SJCRH30 (cell line): ENCODE measurements around the gene DNM3. TPM values are rescaled to one million over a fixed set of nuclear protein-coding genes. Genes with fewer than 3 reads are reported as not detected.
"Not testable (repeated sequence)": the region's sequence is repeated elsewhere in the genome, so short reads cannot be mapped to it uniquely, and the experiment has no call there.

Source experiments
- DNase-seq, 2 experiments: peaks; one replicate each; pipeline ENCODE4 v3.0.0-alpha.2; 2015 to 2020
- H3K27ac ChIP-seq: fragments of 250-450 bp; sonication (Bioruptor Pico); 2 replicates; pipeline ENCODE4 v1.5.1; 2020; ENCODE audit warnings: mild to moderate bottlenecking, moderate library complexity
- H3K27me3 ChIP-seq: fragments of 250-450 bp; sonication (Bioruptor Pico); 2 replicates; pipeline ENCODE4 v1.5.1; 2020; ENCODE audit warnings: mild to moderate bottlenecking, moderate library complexity
- H3K36me3 ChIP-seq: fragments of 250-450 bp; sonication (Bioruptor Pico); 2 replicates; pipeline ENCODE4 v1.5.1; 2020; ENCODE audit warnings: mild to moderate bottlenecking, moderate library complexity
- H3K4me1 ChIP-seq: fragments of 250-450 bp; sonication (Bioruptor Pico); 2 replicates; pipeline ENCODE4 v1.5.1; 2020; ENCODE audit warnings: mild to moderate bottlenecking, moderate library complexity
- H3K4me3 ChIP-seq: fragments of 250-450 bp; sonication (Bioruptor Pico); 2 replicates; pipeline ENCODE4 v1.5.1; 2020; ENCODE audit warnings: mild to moderate bottlenecking, moderate library complexity
- H3K9me3 ChIP-seq: fragments of 250-450 bp; sonication (Bioruptor Pico); replicated peaks from 2 replicates; pipeline ENCODE4 v1.5.1; 2020; ENCODE audit warnings: mild to moderate bottlenecking, moderate library complexity
- total RNA-seq: library from RNA; depleted of rRNA; stranded (reverse); fragments of >200 nt; shearing (Covaris generic); gene quantifications from 2 replicates; pipeline ENCODE4 v1.2.3, GENCODE V29; 2014

DNM3 gene
- total RNA-seq, 1 experiment from 2014 or later = 13.7 TPM

DNA sequence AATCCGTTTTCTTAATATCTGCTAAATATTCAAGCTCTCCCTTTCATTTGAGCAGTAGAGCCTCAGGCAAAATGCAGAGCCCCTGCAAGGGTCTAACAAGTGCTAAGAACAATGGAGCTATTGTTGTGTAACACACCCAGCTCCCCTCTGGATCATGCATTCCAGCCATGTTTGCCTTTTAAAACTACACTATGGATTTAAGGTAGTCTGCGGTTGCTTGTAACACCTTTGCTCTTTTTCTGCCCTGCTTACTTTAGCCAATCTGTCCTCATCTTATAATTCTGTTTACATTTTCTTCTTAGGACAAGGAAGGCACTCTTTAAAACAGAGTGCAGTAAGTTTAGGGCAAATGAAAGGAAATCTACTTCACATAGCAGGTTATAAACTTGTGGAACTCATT lies 519.2 kb downstream of the DNM3 start:
- peak; percentile 77 to 85 for DNase-seq
- no peak overlapping the region for H3K4me3 ChIP-seq
- no peaks in the 10 kb centered on the region for H3K27me3 ChIP-seq
- H3K4me1 ChIP-seq = peaks cover 47% of the 10 kb centered on the region
- peak overlapping the region; percentile 90 for H3K27ac ChIP-seq
- 0 out of 2 replicates have a peak, but pooled peaks cover 3% of the 10 kb centered on the region for H3K9me3 ChIP-seq
- no peaks in the 10 kb centered on the region for H3K36me3 ChIP-seq

DNA sequence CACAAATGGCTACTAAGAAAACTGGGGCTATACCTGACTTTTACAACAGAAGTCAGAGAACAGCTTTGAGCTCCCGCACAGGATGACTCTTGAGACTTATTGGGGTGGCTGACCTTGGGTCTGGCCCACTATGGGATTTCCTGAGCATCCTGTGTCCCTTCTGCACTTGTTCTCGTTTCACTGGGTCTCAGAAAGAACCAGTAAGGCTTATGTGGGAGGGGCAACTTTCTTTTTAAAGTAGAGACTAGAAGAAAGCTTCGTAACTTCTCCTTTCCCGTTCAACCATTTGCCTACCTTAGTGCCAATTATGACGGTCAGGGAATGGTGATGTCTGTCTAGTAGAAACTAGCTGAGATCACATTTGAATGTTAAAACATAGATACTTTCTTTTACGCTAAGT lies 519.7 kb downstream of the DNM3 start:
- Histone ChIP-seq H3K36me3 (no peaks in the 10 kb centered on the region), H3K4me1 (peaks cover 44% of the 10 kb centered on the region), H3K4me3 (no peak overlapping the region), H3K27me3 (no peaks in the 10 kb centered on the region), H3K27ac (peak overlapping the region; percentile 90), H3K9me3 (0 out of 2 replicates have a peak, but pooled peaks cover 3% of the 10 kb centered on the region)
- no peak for DNase-seq

GRCh38 chr1:172363852-172364251 lies 522.6 kb downstream of the DNM3 start:
- no peak for DNase-seq
- no peak overlapping the region for H3K27ac ChIP-seq
- peaks cover 7% of the 10 kb centered on the region for H3K9me3 ChIP-seq
- no peaks in the 10 kb centered on the region for H3K36me3 ChIP-seq
- H3K4me1 ChIP-seq = peaks cover 23% of the 10 kb centered on the region
- no peak overlapping the region for H3K4me3 ChIP-seq
- H3K27me3 ChIP-seq = no peaks in the 10 kb centered on the region

DNA sequence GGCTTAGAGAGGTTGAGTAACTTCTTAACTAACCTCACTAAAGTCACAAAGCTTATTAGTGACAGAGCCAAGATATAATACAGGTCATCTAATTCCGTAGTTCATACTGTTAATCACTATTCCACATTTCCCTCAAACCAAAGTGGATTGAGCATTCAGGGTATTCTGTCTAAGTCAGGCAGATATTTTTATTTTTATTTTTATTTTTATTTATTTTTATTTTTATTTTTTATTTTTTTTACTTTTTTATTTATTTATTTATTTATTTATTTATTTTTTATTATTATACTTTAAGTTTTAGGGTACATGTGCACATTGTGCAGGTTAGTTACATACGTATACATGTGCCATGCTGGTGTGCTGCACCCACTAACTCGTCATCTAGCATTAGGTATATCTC lies 530.3 kb downstream of the DNM3 start:
- H3K4me1 ChIP-seq, DNase-seq, H3K27me3 ChIP-seq, H3K27ac ChIP-seq, H3K36me3 ChIP-seq, H3K9me3 ChIP-seq, H3K4me3 ChIP-seq: not testable (repeated sequence)

DNA sequence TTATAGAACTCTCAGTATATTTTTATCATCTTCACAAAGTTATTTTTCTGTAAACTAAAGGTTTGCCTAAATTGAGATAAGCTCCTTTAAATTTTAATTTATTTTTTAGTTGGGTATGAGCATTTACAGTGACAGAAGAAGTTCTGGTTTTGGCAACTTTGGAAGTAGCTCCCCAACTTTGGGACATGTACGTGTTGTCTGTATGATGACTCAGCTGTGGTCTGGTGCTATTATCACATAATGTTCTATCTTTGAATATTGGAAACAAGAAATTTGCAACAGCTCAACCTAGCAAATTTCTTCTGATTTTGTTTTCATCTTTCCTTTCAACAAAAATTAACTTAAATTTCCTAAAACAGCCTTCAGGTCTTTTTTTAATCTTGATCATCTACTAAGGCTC lies 532.6 kb downstream of the DNM3 start:
- DNase-seq = no peak
- Histone ChIP-seq H3K27ac (no peak overlapping the region), H3K4me1 (no peaks in the 10 kb centered on the region; the same call in 1 of the 2 replicates)

GRCh38 chr1:172375211-172375631 lies 533.9 kb downstream of the DNM3 start:
- no peak overlapping the region for H3K27ac ChIP-seq
- H3K27me3 ChIP-seq = no peaks in the 10 kb centered on the region
- no peaks in the 10 kb centered on the region for H3K9me3 ChIP-seq
- no peaks in the 10 kb centered on the region; the same call in none of the 2 replicates for H3K4me1 ChIP-seq
- no peak for DNase-seq
- H3K36me3 ChIP-seq = no peaks in the 10 kb centered on the region
- no peak overlapping the region for H3K4me3 ChIP-seq

More for the DNA sequence above, 532.6 kb downstream of the DNM3 start:
- H3K4me3 ChIP-seq = no peak overlapping the region
- no peaks in the 10 kb centered on the region for H3K27me3 ChIP-seq
- no peaks in the 10 kb centered on the region for H3K36me3 ChIP-seq
- no peaks in the 10 kb centered on the region for H3K9me3 ChIP-seq

GRCh38 chr1:172376431-172376830 lies 535.1 kb downstream of the DNM3 start:
- Histone ChIP-seq H3K9me3 (no peaks in the 10 kb centered on the region), H3K4me3 (no peak overlapping the region), H3K27me3 (no peaks in the 10 kb centered on the region), H3K36me3 (no peaks in the 10 kb centered on the region), H3K27ac (no peak overlapping the region), H3K4me1 (peaks cover 9% of the 10 kb centered on the region)
- no peak for DNase-seq

GRCh38 chr1:172377565-172377964 lies 536.3 kb downstream of the DNM3 start:
- no peak for DNase-seq
- Histone ChIP-seq H3K4me3 (no peak overlapping the region), H3K27ac (no peak overlapping the region), H3K36me3 (no peaks in the 10 kb centered on the region), H3K9me3 (no peaks in the 10 kb centered on the region), H3K27me3 (no peaks in the 10 kb centered on the region), H3K4me1 (peaks cover 20% of the 10 kb centered on the region)

DNA sequence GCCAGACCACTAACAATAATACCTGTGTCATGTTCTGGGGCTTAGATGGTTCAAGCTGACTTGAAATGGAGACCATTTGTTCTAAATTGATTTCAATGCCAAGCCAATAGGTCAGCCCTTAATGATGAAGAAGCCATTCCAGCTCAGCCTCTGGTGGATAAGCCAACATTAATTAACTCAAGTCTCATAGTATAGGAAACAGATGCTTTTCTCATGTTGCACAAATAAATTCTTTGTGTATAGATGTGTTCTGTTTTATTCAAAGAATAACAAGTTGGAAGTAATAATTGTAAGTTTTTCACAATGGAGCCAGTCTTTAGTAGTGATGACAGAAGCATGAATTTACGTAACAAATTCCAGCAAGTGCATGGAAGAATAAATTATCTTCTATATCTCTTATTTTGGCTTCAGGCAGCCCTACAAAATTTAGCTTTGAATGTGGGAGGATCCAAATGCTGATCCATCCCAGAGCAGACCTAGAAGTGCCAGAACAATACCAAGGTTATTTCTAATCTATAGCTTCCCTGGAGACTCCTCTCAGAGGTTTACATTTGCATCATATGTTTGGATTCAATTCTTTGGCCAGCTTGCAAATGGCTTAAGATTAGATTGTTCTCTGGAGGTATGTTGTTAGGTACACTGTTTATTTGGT lies 536.9 kb downstream of the DNM3 start:
- Histone ChIP-seq H3K9me3 (no peaks in the 10 kb centered on the region), H3K27me3 (no peaks in the 10 kb centered on the region), H3K4me3 (no peak overlapping the region), H3K4me1 (peaks cover 27% of the 10 kb centered on the region), H3K36me3 (no peaks in the 10 kb centered on the region), H3K27ac (no peak overlapping the region)
- DNase-seq = no peak

- Histone ChIP-seq H3K9me3 (no peaks in the 10 kb centered on the region), H3K4me1 (peaks cover 40% of the 10 kb centered on the region), H3K4me3 (no peak overlapping the region), H3K27ac (peak overlapping the region; percentile 82), H3K36me3 (no peaks in the 10 kb centered on the region), H3K27me3 (no peaks in the 10 kb centered on the region)
- DNase-seq = peak in 1 of 2 experiments; percentile 29
Observed at GRCh38 chr1:172380441-172381244, 539.3 kb downstream of the DNM3 start.

GRCh38 chr1:172381946-172382345 lies 540.6 kb downstream of the DNM3 start:
- Histone ChIP-seq H3K36me3 (no peaks in the 10 kb centered on the region), H3K27me3 (no peaks in the 10 kb centered on the region), H3K27ac (peak overlapping the region; percentile 82), H3K9me3 (no peaks in the 10 kb centered on the region), H3K4me1 (peaks cover 40% of the 10 kb centered on the region), H3K4me3 (peak overlapping the region; percentile 5)
- peak; percentile 35 to 73 for DNase-seq

- H3K27ac ChIP-seq = peak overlapping the region; percentile 82
- H3K9me3 ChIP-seq = no peaks in the 10 kb centered on the region
- peaks cover 40% of the 10 kb centered on the region for H3K4me1 ChIP-seq
- no peak overlapping the region for H3K4me3 ChIP-seq
- H3K27me3 ChIP-seq = no peaks in the 10 kb centered on the region
- no peaks in the 10 kb centered on the region for H3K36me3 ChIP-seq
- DNase-seq = no peak
Observed at GRCh38 chr1:172382406-172382805, 541.1 kb downstream of the DNM3 start.

DNA sequence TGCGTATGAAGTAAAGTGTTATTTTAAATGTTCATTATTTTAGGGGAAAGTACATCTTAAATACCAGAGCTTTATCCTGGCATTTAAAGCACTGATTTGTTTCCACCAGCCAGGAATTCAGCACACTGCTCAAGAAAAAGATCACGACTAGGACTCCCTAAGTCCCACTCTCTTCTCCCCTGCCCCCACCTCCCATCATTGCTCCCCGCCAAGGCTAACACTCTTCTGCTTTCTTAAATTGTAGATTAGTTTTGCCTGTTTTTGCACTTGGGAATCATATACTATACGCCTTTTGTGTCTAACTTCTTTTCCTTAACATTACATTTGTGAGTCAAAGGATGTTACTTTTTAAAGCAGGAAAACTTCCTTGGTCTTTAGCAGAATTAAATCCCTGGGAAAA lies 541.7 kb downstream of the DNM3 start:
- Histone ChIP-seq H3K36me3 (no peaks in the 10 kb centered on the region), H3K4me1 (peaks cover 40% of the 10 kb centered on the region), H3K27me3 (no peaks in the 10 kb centered on the region), H3K27ac (peak overlapping the region; percentile 82), H3K4me3 (no peak overlapping the region), H3K9me3 (no peaks in the 10 kb centered on the region)
- no peak for DNase-seq

GRCh38 chr1:172383536-172383935 lies 542.2 kb downstream of the DNM3 start:
- peaks cover 40% of the 10 kb centered on the region for H3K4me1 ChIP-seq
- no peak overlapping the region for H3K4me3 ChIP-seq
- peak in 1 of 2 experiments; percentile 35 for DNase-seq
- H3K27me3 ChIP-seq = no peaks in the 10 kb centered on the region
- H3K9me3 ChIP-seq = no peaks in the 10 kb centered on the region
- H3K27ac ChIP-seq = peak overlapping the region; percentile 82
- no peaks in the 10 kb centered on the region for H3K36me3 ChIP-seq

- Histone ChIP-seq H3K4me3 (no peak overlapping the region), H3K36me3 (no peaks in the 10 kb centered on the region), H3K9me3 (no peaks in the 10 kb centered on the region), H3K27ac (no peak overlapping the region), H3K27me3 (no peaks in the 10 kb centered on the region), H3K4me1 (peaks cover 40% of the 10 kb centered on the region)
- DNase-seq = no peak
Observed at GRCh38 chr1:172384656-172385055, 543.4 kb downstream of the DNM3 start.
